Measurements from ENCODE around the gene ADORA2B.

DNA sequence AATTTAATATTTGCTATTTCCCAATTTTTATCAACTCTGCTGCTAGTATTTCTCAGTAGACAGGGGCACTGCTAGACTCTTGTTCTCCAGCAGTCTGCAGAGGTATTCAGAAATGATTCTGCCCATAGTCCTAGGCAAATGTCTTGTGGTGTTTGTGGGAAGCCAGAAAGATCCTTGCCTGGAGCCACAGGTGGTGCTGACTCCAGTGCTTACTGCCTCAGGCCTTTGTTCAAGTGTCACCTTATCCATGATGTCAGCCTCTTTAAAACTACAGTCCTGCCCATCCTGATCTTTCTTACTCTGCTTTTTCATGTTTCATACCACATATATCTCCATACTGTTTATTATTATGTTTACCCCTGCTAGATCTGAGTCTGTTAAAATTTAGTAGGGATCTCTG, 28.1 kb downstream of the ADORA2B start:
- TF ChIP-seq, protein P1, sequence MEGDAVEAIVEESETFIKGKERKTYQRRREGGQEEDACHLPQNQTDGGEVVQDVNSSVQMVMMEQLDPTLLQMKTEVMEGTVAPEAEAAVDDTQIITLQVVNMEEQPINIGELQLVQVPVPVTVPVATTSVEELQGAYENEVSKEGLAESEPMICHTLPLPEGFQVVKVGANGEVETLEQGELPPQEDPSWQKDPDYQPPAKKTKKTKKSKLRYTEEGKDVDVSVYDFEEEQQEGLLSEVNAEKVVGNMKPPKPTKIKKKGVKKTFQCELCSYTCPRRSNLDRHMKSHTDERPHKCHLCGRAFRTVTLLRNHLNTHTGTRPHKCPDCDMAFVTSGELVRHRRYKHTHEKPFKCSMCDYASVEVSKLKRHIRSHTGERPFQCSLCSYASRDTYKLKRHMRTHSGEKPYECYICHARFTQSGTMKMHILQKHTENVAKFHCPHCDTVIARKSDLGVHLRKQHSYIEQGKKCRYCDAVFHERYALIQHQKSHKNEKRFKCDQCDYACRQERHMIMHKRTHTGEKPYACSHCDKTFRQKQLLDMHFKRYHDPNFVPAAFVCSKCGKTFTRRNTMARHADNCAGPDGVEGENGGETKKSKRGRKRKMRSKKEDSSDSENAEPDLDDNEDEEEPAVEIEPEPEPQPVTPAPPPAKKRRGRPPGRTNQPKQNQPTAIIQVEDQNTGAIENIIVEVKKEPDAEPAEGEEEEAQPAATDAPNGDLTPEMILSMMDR (IDR thresholded peaks at IDR 0.05), result no peak
- TF ChIP-seq POLR2AphosphoS5 (IDR thresholded peaks at IDR 0.05) (no peak), EP300 (IDR thresholded peaks at IDR 0.05) (no peak)
